OCI-LY3 (cell line): ENCODE data around the gene SAMD4A.

Experiments
- H2AFZ ChIP-seq: fragments of 200-600, 300-600 bp; shearing (Covaris generic); 2 replicates; pipeline ENCODE4 v1.6.0; 2014; ENCODE audit warnings: antibody characterized with exemption, low read depth, low read length
- H3K27ac ChIP-seq: fragments of 200-600, 300-600 bp; sonication (generic); 2 replicates; pipeline ENCODE4 v1.5.1; 2014; ENCODE audit warnings: mild to moderate bottlenecking, low read length, moderate library complexity, mixed read lengths
- H3K27me3 ChIP-seq: fragments of 200-600, 300-600 bp; sonication (generic); 2 replicates; pipeline ENCODE4 v1.6.1; 2014; ENCODE audit warnings: low read depth, low read length, mixed read lengths
- H3K36me3 ChIP-seq: fragments of 200-600, 300-600 bp; sonication (generic); replicated peaks from 2 replicates; pipeline ENCODE3; 2014; ENCODE audit warnings: low read depth, low read length, mixed read lengths
- H3K4me1 ChIP-seq: fragments of 300-600, 200-600 bp; sonication (generic); 2 replicates; pipeline ENCODE4 v1.6.1; 2014; ENCODE audit warnings: low read length, mixed read lengths
- H3K4me2 ChIP-seq: fragments of 200-600, 300-600 bp; sonication (generic); 2 replicates; pipeline ENCODE4 v1.6.1; 2014; ENCODE audit warnings: low read length, mixed read lengths
- H3K4me3 ChIP-seq: fragments of 300-600, 200-600 bp; sonication (generic); 2 replicates; pipeline ENCODE4 v1.5.1; 2014; ENCODE audit warnings: antibody characterized with exemption, mild to moderate bottlenecking, low read length, moderate library complexity
- H3K79me2 ChIP-seq: fragments of 300-600, 200-600 bp; shearing (Covaris generic); 2 replicates; pipeline ENCODE4 v1.6.1; 2014; ENCODE audit warnings: mild to moderate bottlenecking, low read length, mixed read lengths
- H3K9ac ChIP-seq: fragments of 300-600, 200-600 bp; shearing (Covaris generic); 2 replicates; pipeline ENCODE4 v1.6.0; 2014; ENCODE audit warnings: mild to moderate bottlenecking, low read length, moderate library complexity
- H3K9me3 ChIP-seq: fragments of 200-600, 300-600 bp; shearing (Covaris generic); 2 replicates; pipeline ENCODE4 v1.6.1; 2014; ENCODE audit warnings: low read length, mixed read lengths; ENCODE audit not compliant: insufficient read depth
- H4K20me1 ChIP-seq: fragments of 200-600, 300-600 bp; sonication (generic); 2 replicates; pipeline ENCODE4 v1.6.1; 2016; ENCODE audit warnings: low read length, mixed read lengths; ENCODE audit not compliant: insufficient read depth
- CTCF ChIP-seq: fragments of 200-600, 300-600 bp; sonication (generic); IDR thresholded peaks from 2 replicates; pipeline ENCODE4 v1.5.1; 2014; ENCODE audit warnings: antibody characterized with exemption, low read length, low read depth
- EZH2phosphoT487 ChIP-seq: fragments of 200-600 bp; shearing (Covaris generic); IDR thresholded peaks from 2 replicates; pipeline ENCODE4 v1.6.1; 2018; ENCODE audit warnings: antibody characterized with exemption, mixed run types, low read depth

The SAMD4A gene

GRCh38 chr14:54651649-54652048 is 84.7 kb downstream of the SAMD4A start:
- Histone ChIP-seq H2AFZ (no peak overlapping the region), H3K27me3 (peaks cover 61% of the 10 kb centered on the region), H3K4me3 (no peak overlapping the region), H3K9me3 (no peaks in the 10 kb centered on the region), H3K79me2 (no peaks in the 10 kb centered on the region), H4K20me1 (no peaks in the 10 kb centered on the region), H3K36me3 (no peaks in the 10 kb centered on the region), H3K4me1 (no peaks in the 10 kb centered on the region), H3K4me2 (no peak overlapping the region), H3K9ac (no peak overlapping the region), H3K27ac (no peak overlapping the region)
- TF ChIP-seq CTCF (no peak), EZH2phosphoT487 (no peak)

- Histone ChIP-seq H3K79me2 (no peaks in the 10 kb centered on the region), H3K27ac (no peak overlapping the region), H4K20me1 (no peaks in the 10 kb centered on the region), H3K36me3 (no peaks in the 10 kb centered on the region), H3K4me2 (no peak overlapping the region), H3K27me3 (peaks cover 61% of the 10 kb centered on the region), H3K9me3 (no peaks in the 10 kb centered on the region), H3K4me3 (no peak overlapping the region), H3K4me1 (no peaks in the 10 kb centered on the region), H2AFZ (no peak overlapping the region), H3K9ac (no peak overlapping the region)
- no peak for TF ChIP-seq CTCF
- TF ChIP-seq EZH2phosphoT487 = no peak
Observed at GRCh38 chr14:54652188-54652587, 85.3 kb downstream of the SAMD4A start.

- H3K27me3 ChIP-seq = peaks cover 63% of the 10 kb centered on the region
- H3K4me3 ChIP-seq = no peak overlapping the region
- H3K9me3 ChIP-seq = no peaks in the 10 kb centered on the region
- H3K4me1 ChIP-seq = no peaks in the 10 kb centered on the region
- TF ChIP-seq CTCF (no peak), EZH2phosphoT487 (no peak)
- H3K79me2 ChIP-seq = no peaks in the 10 kb centered on the region
- H3K9ac ChIP-seq = no peak overlapping the region
- H3K36me3 ChIP-seq = no peaks in the 10 kb centered on the region
- no peak overlapping the region for H3K4me2 ChIP-seq
- H4K20me1 ChIP-seq = no peaks in the 10 kb centered on the region
- H3K27ac ChIP-seq = no peak overlapping the region
- no peak overlapping the region for H2AFZ ChIP-seq
Observed at GRCh38 chr14:54652605-54653052, 85.7 kb downstream of the SAMD4A start.

- no peak overlapping the region for H3K4me2 ChIP-seq
- no peaks in the 10 kb centered on the region for H3K9me3 ChIP-seq
- no peak overlapping the region for H3K4me3 ChIP-seq
- no peaks in the 10 kb centered on the region for H3K4me1 ChIP-seq
- no peaks in the 10 kb centered on the region for H3K79me2 ChIP-seq
- H3K36me3 ChIP-seq = no peaks in the 10 kb centered on the region
- no peaks in the 10 kb centered on the region for H4K20me1 ChIP-seq
- no peak overlapping the region for H3K27ac ChIP-seq
- peaks cover 51% of the 10 kb centered on the region for H3K27me3 ChIP-seq
- TF ChIP-seq CTCF = no peak
- TF ChIP-seq EZH2phosphoT487 = no peak
- no peak overlapping the region for H3K9ac ChIP-seq
- no peak overlapping the region for H2AFZ ChIP-seq
Observed at GRCh38 chr14:54653712-54654469, 87.0 kb downstream of the SAMD4A start.
